HG03103 (cell line): ENCODE data around the gene ZNF544.

Source experiments
- ATAC-seq: cut with Tn5 transposase; IDR thresholded peaks from one replicate; pipeline ENCODE4 v1.9.1; 2021; ENCODE audit warnings: low read depth; ENCODE audit not compliant: unreplicated experiment

ZNF544 gene

DNA sequence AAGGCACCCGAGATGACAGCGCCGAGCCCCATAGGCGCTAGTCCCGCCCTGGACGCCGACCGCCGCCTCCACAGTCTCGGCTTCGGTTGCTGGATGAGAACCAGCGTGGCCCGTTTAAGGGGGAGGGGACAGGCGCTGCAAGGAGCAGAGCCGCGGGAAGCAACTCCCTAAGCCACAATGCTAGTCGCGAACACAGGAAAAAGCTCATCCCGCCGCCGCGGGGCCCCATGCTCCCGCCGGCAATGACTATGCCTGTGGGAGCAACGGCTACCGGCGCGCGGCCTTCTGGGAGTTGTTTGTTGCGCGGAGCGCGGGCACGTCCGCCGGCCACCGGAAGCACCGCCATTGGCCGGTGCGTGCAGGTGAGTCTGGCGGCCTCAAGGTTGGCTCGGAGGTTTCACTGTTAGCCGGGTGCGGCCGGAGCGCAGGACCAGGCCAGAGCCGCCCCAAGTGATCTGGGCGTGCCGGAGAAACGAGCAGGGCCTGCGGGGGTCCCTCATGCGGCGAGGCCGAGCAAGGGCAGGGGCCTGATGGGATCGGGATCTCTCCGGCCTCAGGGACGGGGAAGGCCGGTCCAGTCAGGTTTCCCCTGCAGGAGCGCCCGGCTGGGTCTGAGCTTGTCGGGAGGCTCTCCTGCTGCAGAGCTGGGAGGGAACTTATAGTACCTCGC lies at the start of gene ZNF544:
ZNF544 (plus strand) TSS at position 330 of the 670 bp plus-strand sequence. CDS start 15,110 bp downstream, outside the sequence.
- peak; percentile 79 for ATAC-seq

- ATAC-seq: no peak
Measured at GRCh38 chr19:58181902-58182576, 46.7 kb upstream of the ZNF544 start.

- no peak for ATAC-seq
Measured at GRCh38 chr19:58182577-58182988, 46.1 kb upstream of the ZNF544 start.

GRCh38 chr19:58182989-58183816 lies 45.5 kb upstream of the ZNF544 start, which contains the start of gene ZNF274:
Gene ZNF274 (plus strand): TSS chr19:58183061. CDS start chr19:58183966, 905 bp downstream.
- peak; percentile 87 for ATAC-seq

DNA sequence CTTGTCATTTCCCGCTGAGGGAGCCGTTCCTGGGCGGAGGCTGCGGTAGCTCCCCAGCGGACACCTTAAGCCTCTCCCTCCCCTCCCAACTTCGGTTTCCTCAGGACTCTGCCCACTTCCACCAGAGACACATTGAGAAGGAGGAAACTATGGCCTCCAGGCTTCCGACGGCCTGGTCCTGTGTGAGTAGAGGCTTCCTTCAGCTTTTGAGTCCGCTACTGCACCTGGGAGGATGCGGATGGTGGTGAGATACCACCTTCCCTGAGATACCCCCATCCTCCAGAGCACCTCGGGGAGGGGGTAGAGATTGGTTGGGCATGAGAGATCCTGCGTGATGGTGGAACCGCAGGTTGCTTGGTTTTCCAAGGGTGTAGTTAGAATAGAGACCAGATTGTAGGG lies 44.9 kb upstream of the ZNF544 start:
- ATAC-seq: no peak

- ATAC-seq: no peak
Measured at GRCh38 chr19:58196901-58197616, 31.7 kb upstream of the ZNF544 start.

GRCh38 chr19:58203814-58204475 lies 24.8 kb upstream of the ZNF544 start:
- ATAC-seq: no peak

DNA sequence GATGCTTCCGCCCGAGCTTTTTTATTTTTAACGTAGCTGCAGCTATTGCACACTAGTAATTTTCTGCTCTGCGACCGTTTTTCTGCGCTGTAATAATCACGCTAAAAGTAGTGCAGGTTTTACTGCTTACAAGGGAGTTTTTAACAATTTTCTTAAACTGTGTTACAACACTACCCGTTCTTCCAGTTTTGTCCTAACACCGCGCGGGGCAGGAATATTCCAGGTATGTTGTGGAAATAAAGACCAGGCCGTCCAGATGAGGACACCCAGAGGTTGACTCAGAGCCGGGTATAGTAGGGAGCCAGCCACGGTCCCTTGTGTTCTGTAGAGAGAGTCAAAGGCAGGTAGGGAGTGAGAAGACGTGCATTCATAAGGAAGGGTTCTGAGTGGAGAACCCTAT lies 24.1 kb upstream of the ZNF544 start:
- ATAC-seq: no peak

GRCh38 chr19:58209577-58209976 lies 19.1 kb upstream of the ZNF544 start:
- ATAC-seq: no peak

DNA sequence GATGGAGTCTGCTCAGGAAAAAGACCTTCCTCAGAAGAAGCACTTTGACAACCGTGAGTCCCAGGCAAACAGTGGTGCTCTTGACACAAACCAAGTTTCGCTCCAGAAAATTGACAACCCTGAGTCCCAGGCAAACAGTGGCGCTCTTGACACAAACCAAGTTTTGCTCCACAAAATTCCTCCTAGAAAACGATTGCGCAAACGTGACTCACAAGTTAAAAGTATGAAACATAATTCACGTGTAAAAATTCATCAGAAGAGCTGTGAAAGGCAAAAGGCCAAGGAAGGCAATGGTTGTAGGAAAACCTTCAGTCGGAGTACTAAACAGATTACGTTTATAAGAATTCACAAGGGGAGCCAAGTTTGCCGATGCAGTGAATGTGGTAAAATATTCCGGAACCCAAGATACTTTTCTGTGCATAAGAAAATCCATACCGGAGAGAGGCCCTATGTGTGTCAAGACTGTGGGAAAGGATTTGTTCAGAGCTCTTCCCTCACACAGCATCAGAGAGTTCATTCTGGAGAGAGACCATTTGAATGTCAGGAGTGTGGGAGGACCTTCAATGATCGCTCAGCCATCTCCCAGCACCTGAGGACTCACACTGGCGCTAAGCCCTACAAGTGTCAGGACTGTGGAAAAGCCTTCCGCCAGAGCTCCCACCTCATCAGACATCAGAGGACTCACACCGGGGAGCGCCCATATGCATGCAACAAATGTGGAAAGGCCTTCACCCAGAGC lies 16.2 kb upstream of the ZNF544 start:
- no peak for ATAC-seq

GRCh38 chr19:58213075-58213369 lies 15.7 kb upstream of the ZNF544 start:
- ATAC-seq: no peak

DNA sequence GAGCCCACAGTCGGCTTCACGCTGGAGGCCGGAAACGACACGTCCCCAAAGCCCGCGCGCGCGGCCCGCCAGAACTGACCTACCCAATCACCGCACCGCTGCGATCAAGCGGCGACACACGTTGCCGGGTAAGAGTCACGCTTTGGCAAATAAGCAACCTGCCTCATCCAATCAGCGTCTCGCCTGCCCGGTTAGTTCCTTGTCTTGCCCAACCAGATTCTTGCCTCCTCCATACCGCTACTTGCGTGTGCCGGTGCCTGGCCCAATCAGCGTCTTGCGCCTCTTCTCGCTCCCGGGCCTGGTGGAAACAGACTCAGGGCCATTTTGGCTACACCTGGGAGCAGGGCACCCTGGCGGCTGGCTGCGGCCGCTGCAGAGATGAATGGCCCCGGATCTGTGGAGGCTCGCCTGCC lies 11.6 kb upstream of the ZNF544 start:
- ATAC-seq: no peak

- no peak for ATAC-seq
Measured at GRCh38 chr19:58217607-58218391, 10.9 kb upstream of the ZNF544 start.

DNA sequence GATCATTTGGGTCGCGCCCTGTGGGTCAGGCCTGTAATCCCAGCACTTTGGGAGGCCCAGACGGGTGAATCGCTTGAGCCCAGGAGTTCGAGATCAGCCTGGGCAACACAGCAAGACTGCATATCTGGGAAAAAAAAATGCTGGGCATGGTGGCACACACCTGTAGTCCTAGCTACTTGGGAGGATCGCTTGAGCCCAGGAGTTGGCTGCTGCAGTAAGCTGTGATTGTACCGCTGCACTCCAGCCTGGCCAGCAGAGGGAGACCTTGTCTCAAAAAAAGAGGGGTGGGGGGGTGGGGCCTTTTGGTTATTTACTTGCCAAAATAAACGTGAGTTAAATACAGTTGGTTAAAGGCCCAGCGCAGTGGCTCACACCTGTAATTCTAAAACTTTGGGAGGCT lies 9.8 kb upstream of the ZNF544 start:
- no peak for ATAC-seq

GRCh38 chr19:58227964-58228584 lies 640 bp upstream of the ZNF544 start:
- ATAC-seq: peak; percentile 34

GRCh38 chr19:58229255-58229639 lies 533 bp downstream of the ZNF544 start:
- no peak for ATAC-seq

GRCh38 chr19:58237324-58237723 lies 8.6 kb downstream of the ZNF544 start:
- no peak for ATAC-seq

DNA sequence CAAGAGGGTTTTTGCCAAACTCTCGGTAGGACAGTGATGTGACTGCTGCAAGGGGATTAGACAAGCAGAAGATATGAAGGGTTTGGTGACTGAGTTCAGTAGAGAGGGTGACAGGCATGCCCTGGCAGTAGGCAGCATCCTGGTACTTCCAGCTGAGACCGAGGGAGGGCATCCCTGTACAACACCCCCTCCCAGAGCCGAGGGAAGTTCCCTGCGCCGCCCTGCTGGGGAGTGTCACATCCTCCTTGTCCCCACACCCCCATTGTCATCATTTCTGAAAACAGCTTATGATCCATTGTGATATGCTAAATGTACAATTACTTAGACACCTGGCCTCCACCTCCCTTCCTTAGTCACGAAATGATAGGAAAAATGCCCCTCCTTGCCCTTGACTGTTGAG lies 14.6 kb downstream of the ZNF544 start:
- no peak for ATAC-seq
